Activated CD4-positive, alpha-beta T cell treated with anti-CD3 and anti-CD28 coated beads, Interleukin-2, amount 10 ng/mL, durations not matched to agents 7 days and 5 days (primary cell): ENCODE results near the gene METTL9. TPM values are rescaled to one million over a fixed set of nuclear protein-coding genes. Genes with fewer than 3 reads are reported as not detected.
A peak's percentile ranks its signal among the peaks of the same experiment; 100 is the strongest.
"Not testable (repeated sequence)": the region's sequence is repeated elsewhere in the genome, so short reads cannot be mapped to it uniquely, and the experiment has no call there.

Source experiments
- CTCF ChIA-PET: fragments of 350-600 bp; sonication (Branson Sonifier 250); formaldehyde crosslinking; loops from one replicate; lab custom pipeline; 2021; ENCODE audit warnings: antibody characterized with exemption; lab: Charles Lee
- POLR2A ChIA-PET: fragments of 350-600 bp; sonication (Branson Sonifier 250); formaldehyde crosslinking; loops from one replicate; lab custom pipeline; 2021; ENCODE audit warnings: antibody characterized with exemption; lab: Charles Lee
- DNase-seq: peaks from one replicate; pipeline ENCODE4 v3.0.0-alpha.2; 2020
- H3K27ac Mint-ChIP-seq: one replicate; pipeline ENCODE4 v1.8.0; 2021; ENCODE audit warnings: mild to moderate bottlenecking, moderate library complexity, mixed read lengths
- H3K27me3 Mint-ChIP-seq: one replicate; pipeline ENCODE4 v1.8.0; 2021; ENCODE audit warnings: mixed read lengths
- H3K36me3 Mint-ChIP-seq: one replicate; pipeline ENCODE4 v1.8.0; 2021; ENCODE audit warnings: low read depth, mixed read lengths
- H3K4me1 Mint-ChIP-seq: one replicate; pipeline ENCODE4 v1.8.0; 2021; ENCODE audit warnings: mixed read lengths
- H3K4me3 Mint-ChIP-seq: one replicate; pipeline ENCODE4 v1.8.0; 2021; ENCODE audit warnings: mild to moderate bottlenecking, moderate library complexity, mixed read lengths
- H3K9me3 Mint-ChIP-seq: one replicate; pipeline ENCODE4 v1.8.0; 2021; ENCODE audit warnings: mixed read lengths
- total RNA-seq, 2 experiments: library from RNA; stranded (reverse); gene quantifications; one replicate each; pipeline ENCODE4 v1.2.3, GENCODE V29; 2021

METTL9 gene
- total RNA-seq, 2 experiments from 2014 or later: 82.1 to 87.1 TPM

DNA sequence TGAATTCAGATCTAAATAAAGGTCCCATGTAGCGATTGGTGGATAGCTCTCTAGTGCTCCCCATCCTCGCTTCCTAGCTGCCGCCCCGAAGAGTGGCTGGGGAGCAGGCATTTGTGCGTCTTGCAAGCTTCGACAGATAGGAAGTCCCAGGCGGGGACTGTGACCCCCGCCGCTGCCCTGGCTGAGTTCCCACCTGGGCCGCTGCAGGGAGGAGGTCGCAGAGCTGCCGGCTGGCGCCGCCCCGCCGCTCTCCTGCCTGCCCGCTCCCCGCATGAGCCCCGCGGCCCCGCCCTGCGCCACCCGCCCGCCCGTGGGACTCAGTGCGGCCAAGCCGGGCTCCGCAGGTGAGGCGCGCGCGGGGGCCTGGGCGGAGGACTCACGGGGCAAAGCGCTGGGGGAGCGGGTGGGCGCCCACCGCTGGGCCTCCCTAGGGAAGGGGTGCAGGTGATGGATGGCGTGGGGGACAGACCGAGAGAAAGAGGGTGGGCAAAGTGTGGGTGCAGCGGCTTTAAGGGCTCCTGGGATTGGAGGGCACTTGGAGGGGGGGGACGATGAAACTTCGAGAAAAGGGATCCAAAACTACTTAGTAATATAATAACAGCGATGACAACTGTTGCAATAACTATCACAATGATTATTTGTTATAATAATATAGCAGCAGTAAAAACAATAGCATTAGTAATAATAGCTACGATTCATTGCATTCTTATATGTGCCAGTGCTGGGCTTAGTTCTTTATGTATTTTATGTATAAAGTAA, 64.7 kb downstream of the METTL9 start, which contains the start of gene OTOA:
Gene OTOA (plus strand): TSS at position 80 of the 759 bp plus-strand sequence. CDS start 14,547 bp downstream, outside the sequence.
- POLR2A ChIA-PET: interaction anchor here (0.6 kb wide), 1 partner anchor 24 kb away, joined by 3 read pairs; no protein-coding TSS in a partner anchor
- no peaks in the 10 kb centered on the region for H3K36me3 Mint-ChIP-seq
- H3K4me3 Mint-ChIP-seq: peak within 1 kb of the TSS; percentile 41
- H3K9me3 Mint-ChIP-seq: no peaks in the 10 kb centered on the region
- H3K4me1 Mint-ChIP-seq: peaks cover 16% of the 10 kb centered on the region
- peak; percentile 11 for DNase-seq
- H3K27ac Mint-ChIP-seq: no peak within 1 kb of the TSS
- CTCF ChIA-PET: interaction anchor here (0.6 to 2.7 kb wide), 2 partner anchors 39 to 44 kb away, joined by 3 to 8 read pairs; no protein-coding TSS in a partner anchor
- H3K27me3 Mint-ChIP-seq: peaks cover 14% of the 10 kb centered on the region

DNA sequence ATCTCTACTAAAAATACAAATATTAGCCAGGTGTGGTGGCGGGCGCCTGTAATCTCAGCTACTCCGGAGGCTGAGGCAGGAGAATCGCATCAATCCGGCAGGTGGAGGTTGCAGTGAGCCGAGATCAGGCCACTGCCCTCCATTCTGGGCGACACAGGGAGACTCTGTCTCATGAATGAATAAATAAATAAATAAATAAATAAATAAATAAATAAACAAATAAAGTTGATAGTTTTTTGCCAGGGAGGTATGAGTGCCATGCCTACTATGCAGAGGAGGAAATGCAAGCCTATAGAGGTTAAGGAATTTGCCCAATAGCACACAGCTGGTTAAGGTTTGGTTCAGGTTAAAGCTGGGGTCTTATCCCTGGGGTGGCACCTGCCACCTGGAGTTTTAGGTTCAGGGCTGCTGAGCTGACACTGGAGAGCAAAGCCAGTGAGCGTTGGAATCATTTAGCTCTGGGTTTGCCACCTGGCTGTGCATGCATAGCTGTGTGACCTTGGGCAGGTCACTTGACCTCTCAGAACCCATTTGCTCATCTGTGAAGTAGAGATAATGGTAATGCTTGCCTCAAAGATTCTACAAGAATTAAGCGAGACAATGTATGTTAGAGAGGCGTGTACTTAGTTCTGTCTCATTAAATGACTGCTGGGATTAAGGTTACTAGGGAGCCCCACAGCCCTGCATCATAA, 65.6 kb downstream of the METTL9 start:
- no peaks in the 10 kb centered on the region for H3K9me3 Mint-ChIP-seq
- H3K4me3 Mint-ChIP-seq: no peak overlapping the region
- H3K4me1 Mint-ChIP-seq: peaks cover 16% of the 10 kb centered on the region
- H3K27me3 Mint-ChIP-seq: peaks cover 14% of the 10 kb centered on the region
- ChIA-PET CTCF (interaction anchor here (2.7 kb wide), 1 partner anchor 43 kb away, joined by 8 read pairs; no protein-coding TSS in a partner anchor), POLR2A (interaction anchor here (0.7 kb wide), 1 partner anchor 39 kb away, joined by 3 read pairs; no protein-coding TSS in a partner anchor)
- H3K27ac Mint-ChIP-seq: no peak overlapping the region
- DNase-seq: no peak
- no peaks in the 10 kb centered on the region for H3K36me3 Mint-ChIP-seq

DNA sequence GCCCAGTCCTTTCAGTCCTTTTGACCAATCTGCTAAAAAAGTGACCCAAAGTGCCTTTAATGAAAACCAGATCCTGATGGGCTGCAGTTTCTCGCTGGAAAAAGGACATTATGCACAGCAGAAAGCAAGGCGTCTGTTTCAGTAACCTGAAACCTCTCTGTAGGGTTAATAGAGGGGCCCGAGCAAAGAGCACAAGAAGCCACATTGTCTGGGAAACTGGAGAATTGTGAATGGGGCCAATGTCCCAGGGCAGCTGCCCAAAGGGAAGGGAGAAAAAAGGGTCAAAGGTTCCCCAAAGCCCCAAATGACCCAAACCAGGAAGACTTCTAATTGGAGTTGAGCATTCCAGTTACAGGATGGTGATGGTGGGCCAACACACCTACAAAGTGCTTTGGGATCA, 67.4 kb downstream of the METTL9 start:
- ChIA-PET CTCF (interaction anchor here (2.7 kb wide), 1 partner anchor 41 kb away, joined by 8 read pairs; no protein-coding TSS in a partner anchor), POLR2A (no interaction called here)

DNA sequence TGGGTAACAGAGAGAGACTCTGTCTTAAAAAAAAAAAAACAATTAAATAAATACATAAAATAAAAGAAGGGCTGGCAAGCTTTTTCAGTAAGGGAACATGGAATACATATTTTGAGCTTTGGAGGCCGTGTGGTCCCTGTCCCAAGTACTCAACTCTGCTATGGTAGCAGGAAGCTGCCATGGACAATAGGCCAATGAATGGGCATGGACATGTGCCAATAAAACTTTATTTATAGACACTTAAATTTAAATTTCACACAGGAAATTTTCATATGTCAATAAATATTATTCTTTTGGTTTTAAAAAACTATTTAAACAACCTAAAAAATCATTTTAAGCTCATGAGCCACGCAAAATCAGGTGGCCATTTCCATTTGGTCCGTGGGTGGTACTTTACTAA, 68.2 kb downstream of the METTL9 start:
- no peak for DNase-seq
- H3K9me3 Mint-ChIP-seq: no peaks in the 10 kb centered on the region
- H3K36me3 Mint-ChIP-seq: no peaks in the 10 kb centered on the region
- peaks cover 3% of the 10 kb centered on the region for H3K4me1 Mint-ChIP-seq
- H3K27ac Mint-ChIP-seq: no peak overlapping the region
- H3K4me3 Mint-ChIP-seq: no peak overlapping the region
- H3K27me3 Mint-ChIP-seq: peaks cover 23% of the 10 kb centered on the region
- POLR2A ChIA-PET: no interaction called here
- CTCF ChIA-PET: no interaction called here

More for the DNA sequence above, 67.4 kb downstream of the METTL9 start:
- Mint-ChIP-seq H3K9me3 (no peaks in the 10 kb centered on the region), H3K27me3 (peaks cover 23% of the 10 kb centered on the region), H3K4me1 (peaks cover 4% of the 10 kb centered on the region), H3K27ac (no peak overlapping the region), H3K4me3 (no peak overlapping the region), H3K36me3 (no peaks in the 10 kb centered on the region)
- DNase-seq: no peak

DNA sequence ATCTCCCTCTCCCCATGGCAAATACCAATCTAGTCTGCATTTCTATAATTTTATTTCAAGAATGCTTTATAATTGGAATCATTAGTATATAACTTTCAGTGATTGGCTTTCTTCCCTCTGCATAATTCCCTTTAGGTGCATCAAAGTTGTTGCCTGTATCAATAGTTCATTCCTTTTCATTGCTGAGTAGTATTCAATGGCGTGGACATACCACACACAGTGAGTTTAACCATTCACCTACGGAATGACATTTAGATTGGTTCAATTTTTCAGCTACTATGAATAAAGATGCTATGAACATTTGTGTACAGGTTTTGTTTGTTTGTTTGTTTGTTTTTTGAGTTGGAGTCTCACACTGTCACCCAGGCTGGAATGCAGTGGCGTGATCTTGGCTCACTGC, 74.1 kb downstream of the METTL9 start:
- H3K9me3 Mint-ChIP-seq: peaks cover 2% of the 10 kb centered on the region

DNA sequence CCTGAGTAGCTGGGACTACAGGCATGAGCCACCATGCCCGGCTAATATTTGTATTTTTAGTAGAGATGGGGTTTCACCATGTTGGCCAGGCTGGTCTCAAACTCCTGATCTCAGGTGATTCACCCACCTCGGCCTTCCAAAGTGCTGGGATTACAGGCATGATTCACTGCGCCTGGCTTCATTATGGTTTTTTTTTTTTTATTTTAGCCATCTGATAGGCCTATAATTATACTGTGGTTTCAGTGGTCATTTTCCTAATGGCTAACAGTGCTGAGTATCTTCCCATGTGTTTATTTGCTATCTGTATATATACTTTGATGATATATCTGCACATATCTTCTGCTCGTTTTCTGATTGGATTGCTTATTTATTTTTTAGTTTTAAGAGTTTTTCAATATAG, 75.1 kb downstream of the METTL9 start:
- H3K4me1 Mint-ChIP-seq, H3K9me3 Mint-ChIP-seq, DNase-seq, H3K27ac Mint-ChIP-seq, H3K36me3 Mint-ChIP-seq, H3K4me3 Mint-ChIP-seq, POLR2A ChIA-PET: not testable (repeated sequence)
- peaks cover 26% of the 10 kb centered on the region for H3K27me3 Mint-ChIP-seq
- CTCF ChIA-PET: interaction anchor here (0.6 kb wide), 2 partner anchors 132 to 960 kb away, joined by 3 read pairs; no protein-coding TSS in a partner anchor

More for the DNA sequence above, 74.1 kb downstream of the METTL9 start:
- Mint-ChIP-seq H3K4me3 (no peak overlapping the region), H3K36me3 (no peaks in the 10 kb centered on the region), H3K27ac (no peak overlapping the region), H3K27me3 (peaks cover 24% of the 10 kb centered on the region), H3K4me1 (no peaks in the 10 kb centered on the region)
- no peak for DNase-seq
- POLR2A ChIA-PET: no interaction called here
- CTCF ChIA-PET: interaction anchor here (0.8 kb wide), 1 partner anchor 86 kb away, joined by 3 read pairs; no protein-coding TSS in a partner anchor

DNA sequence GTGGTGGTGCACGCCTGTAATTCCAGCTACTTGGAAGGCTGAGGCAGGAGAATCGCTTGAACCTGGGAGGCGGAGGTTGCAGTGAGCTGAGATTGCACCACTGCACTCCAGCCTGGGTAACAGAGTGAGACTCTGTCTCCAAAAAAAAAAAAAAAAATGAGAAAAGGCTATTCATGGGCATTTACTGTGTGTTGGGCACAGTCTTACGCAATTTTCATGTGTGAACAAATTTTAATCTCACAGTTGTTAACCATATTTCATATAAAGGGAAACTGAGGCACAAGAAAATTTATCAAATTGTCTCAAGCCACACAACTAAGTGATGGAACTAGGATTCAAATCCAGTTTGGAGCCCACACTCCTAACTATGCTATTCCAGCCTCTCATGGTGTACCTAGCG, 81.3 kb downstream of the METTL9 start:
- DNase-seq, H3K36me3 Mint-ChIP-seq, H3K4me1 Mint-ChIP-seq, POLR2A ChIA-PET, H3K9me3 Mint-ChIP-seq, H3K27ac Mint-ChIP-seq, H3K4me3 Mint-ChIP-seq: not testable (repeated sequence)
- CTCF ChIA-PET: interaction anchor here (0.6 to 2.2 kb wide), 4 partner anchors 12 to 507 kb away, joined by 3 to 6 read pairs (median 4); no protein-coding TSS in a partner anchor
- peaks cover 20% of the 10 kb centered on the region for H3K27me3 Mint-ChIP-seq

DNA sequence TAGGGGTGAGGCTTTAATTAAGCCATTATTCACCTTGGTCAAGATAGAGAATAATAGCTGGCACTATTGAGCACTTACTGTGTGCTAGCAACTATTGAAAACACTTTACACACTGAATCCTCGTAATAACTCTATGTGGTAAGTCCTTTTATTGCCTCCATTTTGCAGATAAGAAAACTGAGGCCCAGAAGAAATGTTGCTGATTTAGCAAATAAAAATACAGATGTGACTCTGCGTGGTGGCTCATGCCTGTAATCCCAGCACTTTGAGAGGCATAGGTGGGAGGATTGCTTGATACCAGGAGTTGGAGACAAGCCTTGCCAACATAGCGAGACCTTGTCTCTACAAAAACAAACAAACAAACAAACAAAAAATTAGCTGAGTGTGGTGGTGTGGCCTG, 83.8 kb downstream of the METTL9 start:
- ChIA-PET CTCF (no interaction called here), POLR2A (no interaction called here)
- no peak for DNase-seq
- no peak overlapping the region for H3K4me3 Mint-ChIP-seq
- H3K27ac Mint-ChIP-seq: no peak overlapping the region
- H3K36me3 Mint-ChIP-seq: no peaks in the 10 kb centered on the region
- H3K27me3 Mint-ChIP-seq: peaks cover 5% of the 10 kb centered on the region
- no peaks in the 10 kb centered on the region for H3K9me3 Mint-ChIP-seq
- H3K4me1 Mint-ChIP-seq: no peaks in the 10 kb centered on the region

DNA sequence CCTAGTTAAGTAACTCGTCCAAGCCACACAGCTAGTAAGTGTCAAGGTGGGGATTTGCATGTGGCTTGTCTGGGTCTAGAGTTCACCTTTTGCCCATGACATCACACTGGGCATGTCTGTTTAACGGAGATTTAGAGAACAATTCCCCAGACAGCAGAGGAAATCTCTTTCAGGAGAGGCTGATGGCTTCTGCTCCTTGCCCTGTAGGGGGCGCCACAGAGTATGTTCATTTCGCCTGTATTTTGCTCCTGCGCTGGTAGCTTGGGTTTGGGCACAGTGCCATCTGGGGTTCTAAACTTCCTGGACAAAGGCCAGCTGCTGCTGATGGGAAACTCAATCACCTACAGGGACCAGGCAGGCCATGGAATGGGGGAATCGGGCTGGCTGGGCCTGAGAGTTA, 84.8 kb downstream of the METTL9 start:
- Mint-ChIP-seq H3K27ac (no peak overlapping the region), H3K4me1 (no peaks in the 10 kb centered on the region), H3K4me3 (no peak overlapping the region), H3K36me3 (no peaks in the 10 kb centered on the region), H3K27me3 (peaks cover 3% of the 10 kb centered on the region), H3K9me3 (no peaks in the 10 kb centered on the region)
- ChIA-PET CTCF (interaction anchor here (0.8 kb wide), 1 partner anchor 24 kb away, joined by 4 read pairs; no protein-coding TSS in a partner anchor), POLR2A (no interaction called here)
- DNase-seq: peak; percentile 31

DNA sequence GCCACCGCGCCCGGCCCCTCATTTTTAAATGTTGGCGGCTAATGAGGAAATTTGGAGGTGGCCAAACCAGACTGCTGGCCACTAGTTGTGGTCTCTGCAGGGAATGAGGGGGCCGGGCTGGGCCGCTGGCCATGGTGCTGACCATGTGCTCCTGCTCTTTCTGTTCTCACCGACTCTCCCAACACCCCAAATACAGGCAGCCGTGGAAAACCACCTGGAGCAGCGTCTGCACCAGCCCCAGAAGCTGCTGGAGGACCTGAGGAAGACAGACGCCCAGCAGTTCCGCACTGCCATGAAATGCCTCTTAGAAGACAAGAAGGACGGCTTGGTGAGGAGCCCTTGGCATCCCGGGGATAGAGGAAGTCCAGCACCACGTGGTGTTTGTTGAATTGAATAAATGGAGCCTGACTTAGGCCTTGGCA, 85.7 kb downstream of the METTL9 start:
- no peaks in the 10 kb centered on the region for H3K36me3 Mint-ChIP-seq
- H3K9me3 Mint-ChIP-seq: no peaks in the 10 kb centered on the region
- no peak overlapping the region for H3K4me3 Mint-ChIP-seq
- POLR2A ChIA-PET: no interaction called here
- no peak overlapping the region for H3K27ac Mint-ChIP-seq
- CTCF ChIA-PET: no interaction called here
- H3K27me3 Mint-ChIP-seq: peaks cover 6% of the 10 kb centered on the region
- no peaks in the 10 kb centered on the region for H3K4me1 Mint-ChIP-seq
- no peak for DNase-seq

DNA sequence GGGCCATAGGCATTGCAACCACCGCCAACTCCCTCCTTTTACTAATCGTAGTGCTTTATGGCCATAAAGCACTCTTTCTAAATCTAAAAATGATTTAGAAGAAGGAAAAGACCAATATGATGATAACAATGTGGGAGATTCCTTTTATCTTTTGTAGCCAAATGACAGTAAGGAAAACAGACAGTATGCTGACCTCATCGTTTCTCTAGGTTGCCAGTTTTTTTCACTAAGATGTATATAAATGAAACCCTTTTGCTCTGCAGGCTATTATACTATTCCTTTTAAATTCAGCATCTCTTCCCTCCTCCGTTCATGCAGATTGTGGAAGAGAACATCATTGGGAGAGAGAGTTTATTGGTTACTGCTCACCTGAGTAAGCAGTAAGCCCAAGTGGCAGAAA, 89.7 kb downstream of the METTL9 start:
- DNase-seq: no peak
- H3K9me3 Mint-ChIP-seq: no peaks in the 10 kb centered on the region
- no peaks in the 10 kb centered on the region for H3K4me1 Mint-ChIP-seq
- no peak overlapping the region for H3K27ac Mint-ChIP-seq
- no peak overlapping the region for H3K4me3 Mint-ChIP-seq
- H3K27me3 Mint-ChIP-seq: peaks cover 3% of the 10 kb centered on the region
- POLR2A ChIA-PET: no interaction called here
- CTCF ChIA-PET: no interaction called here
- H3K36me3 Mint-ChIP-seq: no peaks in the 10 kb centered on the region

DNA sequence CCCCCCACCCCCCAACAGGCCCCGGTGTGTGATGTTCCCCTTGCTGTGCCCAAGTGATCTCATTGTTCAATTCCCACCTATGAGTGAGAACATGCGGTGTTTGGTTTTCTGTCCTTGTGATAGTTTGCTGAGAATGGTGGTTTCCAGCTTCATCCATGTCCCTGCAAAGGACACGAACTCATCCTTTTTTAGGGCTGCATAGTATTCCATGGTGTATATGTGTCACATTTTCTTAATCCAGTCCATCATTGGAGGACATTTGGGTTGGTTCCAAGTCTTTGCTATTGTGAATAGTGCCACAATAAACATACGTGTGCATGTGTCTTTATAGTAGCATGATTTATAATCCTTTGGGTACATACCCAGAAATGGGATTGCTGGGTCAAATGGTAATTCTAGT, 91.6 kb downstream of the METTL9 start:
- H3K36me3 Mint-ChIP-seq, H3K9me3 Mint-ChIP-seq, H3K27me3 Mint-ChIP-seq, H3K4me3 Mint-ChIP-seq, POLR2A ChIA-PET, H3K4me1 Mint-ChIP-seq, CTCF ChIA-PET, H3K27ac Mint-ChIP-seq, DNase-seq: not testable (repeated sequence)

DNA sequence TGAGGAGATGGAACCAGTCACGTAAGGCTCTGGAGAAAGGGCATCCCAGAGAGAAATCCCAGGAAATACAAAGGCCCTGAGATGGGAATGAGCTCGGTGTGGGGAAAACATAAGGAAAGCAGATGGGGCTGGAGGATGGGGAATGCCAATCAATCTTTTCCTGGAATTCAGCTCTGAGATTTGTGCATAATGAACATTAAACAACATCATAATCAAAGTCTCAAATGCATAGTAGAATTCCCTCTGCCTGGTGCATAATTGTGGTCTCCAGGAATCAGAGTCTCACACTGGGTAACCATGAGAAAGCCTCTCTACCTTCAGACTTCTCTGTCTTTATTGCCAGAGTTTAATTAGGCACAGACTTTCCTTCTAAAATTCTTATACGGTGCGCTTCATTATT, 95.2 kb downstream of the METTL9 start:
- no peaks in the 10 kb centered on the region for H3K36me3 Mint-ChIP-seq
- no peaks in the 10 kb centered on the region for H3K9me3 Mint-ChIP-seq
- no peak overlapping the region for H3K27ac Mint-ChIP-seq
- ChIA-PET POLR2A (no interaction called here), CTCF (interaction anchor here (2.3 kb wide), 1 partner anchor 13 kb away, joined by 6 read pairs; no protein-coding TSS in a partner anchor)
- H3K4me3 Mint-ChIP-seq: no peak overlapping the region
- H3K27me3 Mint-ChIP-seq: peaks cover 6% of the 10 kb centered on the region
- no peaks in the 10 kb centered on the region for H3K4me1 Mint-ChIP-seq
- no peak for DNase-seq
